GM18511 (cell line): Measurements from ENCODE around the gene ACAP3.
"Not testable (repeated sequence)": the region's sequence is repeated elsewhere in the genome, so short reads cannot be mapped to it uniquely, and the experiment has no call there.

Experiments
- ATAC-seq: cut with Tn5 transposase; IDR thresholded peaks from one replicate; pipeline ENCODE4 v1.9.1; 2021; ENCODE audit warnings: mild to moderate bottlenecking, moderate library complexity; ENCODE audit not compliant: unreplicated experiment

Gene ACAP3

DNA sequence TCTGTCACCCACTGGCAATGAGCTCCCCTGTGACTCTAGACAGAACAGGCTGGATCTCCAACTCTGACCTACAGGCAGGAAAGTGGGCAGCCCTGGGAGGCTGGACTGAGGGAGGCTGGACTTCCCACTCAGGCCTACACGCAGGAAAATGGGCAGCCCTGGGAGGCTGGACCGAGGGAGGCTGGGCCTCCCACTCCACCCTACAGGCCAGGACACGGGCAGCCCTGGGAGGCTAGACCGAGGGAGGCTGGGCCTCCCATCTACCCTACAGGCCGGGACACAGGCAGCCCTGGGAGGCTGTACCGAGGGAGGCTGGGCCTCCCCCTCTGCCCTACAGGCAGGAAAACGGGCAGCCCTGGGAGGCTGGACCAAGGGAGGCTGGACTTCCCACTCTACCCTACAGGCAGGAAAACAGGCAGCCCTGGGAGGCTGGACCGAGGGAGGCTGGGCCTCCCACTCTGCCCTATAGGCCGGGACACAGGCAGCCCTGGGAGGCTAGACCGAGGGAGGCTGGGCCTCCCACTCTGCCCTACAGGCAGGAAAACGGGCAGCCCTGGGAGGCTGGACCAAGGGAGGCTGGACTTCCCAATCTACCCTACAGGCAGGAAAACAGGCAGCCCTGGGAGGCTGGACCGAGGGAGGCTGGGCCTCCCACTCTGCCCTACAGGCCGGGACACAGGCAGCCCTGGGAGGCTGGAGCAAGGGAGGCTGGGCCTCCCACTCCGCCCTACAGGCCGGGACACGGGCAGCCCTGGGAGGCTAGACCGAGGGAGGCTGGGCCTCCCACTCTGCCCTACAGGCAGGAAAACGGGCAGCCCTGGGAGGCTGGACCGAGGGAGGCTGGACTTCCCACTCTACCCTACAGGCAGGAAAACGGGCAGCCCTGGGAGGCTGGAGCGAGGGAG lies 59.5 kb downstream of the ACAP3 start:
- ATAC-seq: not testable (repeated sequence)

DNA sequence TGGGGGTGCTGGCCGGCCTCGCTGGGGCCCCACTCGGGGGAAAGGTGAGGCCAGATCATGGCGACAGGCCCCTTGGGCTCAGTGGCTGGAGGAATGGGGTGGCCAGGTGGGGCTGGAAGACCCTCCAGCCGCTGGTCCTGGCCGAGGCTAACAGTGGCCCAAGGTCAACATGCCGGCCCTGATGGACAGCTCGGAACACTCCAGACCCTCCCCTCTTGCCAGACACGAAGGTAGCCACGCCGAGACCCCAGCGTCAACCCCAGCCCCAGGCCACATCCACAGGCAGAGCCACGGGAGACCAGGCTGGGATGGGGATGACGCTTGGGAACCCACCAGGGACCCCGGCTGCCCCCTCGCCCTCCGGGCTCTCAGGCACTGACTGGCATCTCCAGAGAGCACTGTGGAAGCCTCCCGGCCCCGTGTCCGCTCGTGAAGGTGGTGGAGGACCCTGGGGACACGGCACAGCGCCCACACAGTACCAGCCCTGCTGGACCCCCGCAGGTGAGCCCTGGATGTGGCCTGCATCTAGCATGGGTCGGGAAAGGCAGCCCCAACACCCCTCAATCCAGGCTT lies 60.3 kb downstream of the ACAP3 start:
- ATAC-seq: no peak

GRCh38 chr1:1246577-1247340 lies 61.0 kb downstream of the ACAP3 start, which contains the start of gene C1QTNF12:
TSS of gene C1QTNF12 (minus strand) at chr1:1246722. CDS start at chr1:1246690, 32 bp downstream.
- no peak for ATAC-seq

- ATAC-seq: no peak
Observed at GRCh38 chr1:1245817-1246576, 61.7 kb downstream of the ACAP3 start.

- no peak for ATAC-seq
Observed at GRCh38 chr1:1245178-1245816, 62.4 kb downstream of the ACAP3 start.

- ATAC-seq: no peak
Observed at GRCh38 chr1:1244192-1244811, 63.4 kb downstream of the ACAP3 start.

DNA sequence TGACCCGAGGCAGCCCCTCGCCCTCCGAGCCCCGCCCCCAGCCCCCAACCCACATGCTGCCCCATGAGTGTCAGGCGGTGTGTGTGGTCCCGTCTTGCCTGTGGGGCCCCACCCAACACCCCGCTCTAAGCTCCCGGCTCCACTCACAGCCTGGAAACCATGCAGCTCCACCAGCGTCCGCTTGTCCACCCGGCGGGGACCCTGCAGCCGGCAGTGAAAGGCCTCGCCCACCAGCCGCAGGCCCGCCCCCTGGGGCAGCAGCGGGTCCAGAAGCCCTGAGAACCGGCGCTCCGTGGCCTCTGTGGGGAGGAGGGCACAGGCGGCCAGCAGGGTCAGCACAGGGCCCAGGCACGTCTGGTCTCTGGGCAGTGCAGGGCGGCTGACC lies 63.9 kb downstream of the ACAP3 start:
- no peak for ATAC-seq

DNA sequence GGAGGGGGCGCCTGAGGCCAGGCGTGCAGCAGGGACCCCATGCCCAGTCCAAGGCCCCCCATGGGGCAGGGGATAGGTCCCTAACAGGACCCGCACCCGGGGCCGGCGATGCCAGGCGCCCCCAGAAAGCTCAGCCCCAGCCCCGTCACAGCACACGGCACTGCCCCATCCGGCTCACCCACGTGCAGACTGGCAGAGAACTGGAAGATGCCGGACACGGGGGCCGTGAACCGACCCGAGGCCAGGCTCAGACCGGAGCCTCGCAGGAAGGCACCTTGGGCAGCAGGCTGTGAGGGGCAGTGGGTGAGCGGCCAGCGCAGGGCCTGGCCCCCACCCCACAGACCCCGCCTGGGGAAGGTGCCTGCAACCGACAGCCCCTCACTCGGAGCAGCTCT lies 64.5 kb downstream of the ACAP3 start:
- ATAC-seq: no peak

DNA sequence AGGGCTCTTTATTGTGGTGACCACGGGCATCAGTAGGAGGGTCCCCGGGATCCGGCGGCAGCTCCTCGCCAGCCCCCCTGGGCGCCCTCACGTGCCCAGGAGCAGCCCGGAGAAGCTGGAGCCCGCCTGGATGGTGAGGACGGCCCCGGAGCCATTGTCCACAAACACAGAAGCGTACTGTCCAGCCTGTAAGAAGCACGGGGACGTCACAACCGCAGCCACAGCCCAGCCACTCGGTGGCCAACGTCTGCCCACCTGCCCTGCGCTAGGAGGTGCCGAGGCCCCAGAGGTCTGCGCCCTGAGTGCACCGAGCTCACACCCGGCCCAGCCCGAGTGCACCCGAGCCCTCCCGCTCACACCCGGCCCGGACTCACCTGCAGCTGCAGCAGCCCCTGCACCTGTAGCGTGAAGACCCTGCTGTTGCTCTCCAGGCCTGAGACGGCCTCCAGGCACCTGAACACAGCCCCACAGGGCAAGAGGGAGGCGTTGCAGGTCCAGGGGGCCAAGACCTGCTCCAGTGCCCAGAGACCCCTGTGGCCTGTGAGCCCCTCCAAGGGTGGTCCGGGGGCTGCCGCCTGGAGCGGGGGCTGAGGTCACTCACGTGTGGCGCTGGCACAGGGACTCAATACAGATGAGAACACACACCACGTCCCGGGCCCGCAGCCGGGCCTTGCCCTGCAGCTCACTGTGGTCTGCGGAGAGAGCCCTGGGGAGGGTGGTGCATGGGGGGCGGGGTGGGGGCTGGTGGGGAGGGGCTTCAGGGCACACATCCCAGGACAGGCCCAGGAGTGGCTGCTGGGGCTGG lies 65.1 kb downstream of the ACAP3 start:
- no peak for ATAC-seq
